SK-N-SH treated with all-trans-retinoic acid at 6 μM for 48 hours (cell line): Measurements from ENCODE around the gene ZFYVE1.

Experiments used
- ATAC-seq: fragments of 200-7000 bp; cut with Tn5 transposase; 3 replicates; pipeline ENCODE4 v1.9.1; 2020; ENCODE audit warnings: mild to moderate bottlenecking, moderate library complexity
- ARNTL ChIP-seq: fragments of 450-650 bp; formaldehyde crosslinking; IDR thresholded peaks from 2 replicates; pipeline ENCODE4 v1.5.0; 2020; ENCODE audit warnings: low read depth, mild to moderate bottlenecking, moderate library complexity, borderline replicate concordance
- CREB5 ChIP-seq: fragments of 250-450 bp; sonication (Bioruptor Pico); IDR thresholded peaks from 2 replicates; pipeline ENCODE4 v1.5.1; 2020; ENCODE audit warnings: low read depth, mild to moderate bottlenecking, moderate library complexity
- CSDC2 ChIP-seq: fragments of 250-450 bp; sonication (Bioruptor Pico); IDR thresholded peaks from 2 replicates; pipeline ENCODE4 v1.5.0; 2020; ENCODE audit warnings: mild to moderate bottlenecking, moderate library complexity
- CSRNP3 ChIP-seq: fragments of 250-450 bp; sonication (Bioruptor Pico); IDR thresholded peaks from 2 replicates; pipeline ENCODE4 v1.5.1; 2021; ENCODE audit warnings: mild to moderate bottlenecking, moderate library complexity
- ESRRG ChIP-seq: fragments of 250-450 bp; sonication (Bioruptor Pico); IDR thresholded peaks from 2 replicates; pipeline ENCODE4 v1.6.1; 2021; ENCODE audit warnings: mild to moderate bottlenecking
- GLIS3 ChIP-seq: fragments of 250-450 bp; sonication (Bioruptor Pico); IDR thresholded peaks from 2 replicates; pipeline ENCODE4 v1.5.0; 2020; ENCODE audit warnings: mild to moderate bottlenecking, moderate library complexity
- ISL1 ChIP-seq: fragments of 250-450 bp; sonication (Bioruptor Pico); IDR thresholded peaks from 2 replicates; pipeline ENCODE4 v2.1.2; 2022; ENCODE audit warnings: mild to moderate bottlenecking, moderate library complexity
- OSR1 ChIP-seq: fragments of 250-450 bp; sonication (Bioruptor Pico); IDR thresholded peaks from 2 replicates; pipeline ENCODE4 v1.8.0; 2022; ENCODE audit warnings: moderate library complexity, mild to moderate bottlenecking, inconsistent platforms
- PATZ1 ChIP-seq: fragments of 250-450 bp; sonication (Bioruptor Pico); IDR thresholded peaks from 2 replicates; pipeline ENCODE4 v1.8.0; 2020; ENCODE audit warnings: mild to moderate bottlenecking, moderate library complexity, borderline replicate concordance
- POU6F1 ChIP-seq: fragments of 250-450 bp; sonication (Bioruptor Pico); IDR thresholded peaks from 2 replicates; pipeline ENCODE4 v1.8.0; 2021; ENCODE audit warnings: low read depth, mild to moderate bottlenecking, moderate library complexity, borderline replicate concordance
- PPARA ChIP-seq: fragments of 250-450 bp; sonication (Bioruptor Pico); IDR thresholded peaks from 2 replicates; pipeline ENCODE4 v1.5.0; 2020; ENCODE audit warnings: mild to moderate bottlenecking, borderline replicate concordance
- RARB ChIP-seq: fragments of 250-450 bp; sonication (Bioruptor Pico); IDR thresholded peaks from 2 replicates; pipeline ENCODE4 v1.8.0; 2021; ENCODE audit warnings: mild to moderate bottlenecking, moderate library complexity
- SNAI2 ChIP-seq: fragments of 250-450 bp; sonication (Bioruptor Pico); IDR thresholded peaks from 2 replicates; pipeline ENCODE4 v1.5.0; 2020; ENCODE audit warnings: mild to moderate bottlenecking, moderate library complexity
- TOX ChIP-seq: fragments of 250-450 bp; sonication (Bioruptor Pico); IDR thresholded peaks from 2 replicates; pipeline ENCODE4 v1.8.0; 2021; ENCODE audit warnings: mild to moderate bottlenecking, moderate library complexity, borderline replicate concordance
- TSHZ2 ChIP-seq: fragments of 250-450 bp; sonication (Bioruptor Pico); IDR thresholded peaks from 2 replicates; pipeline ENCODE4 v1.5.0; 2020; ENCODE audit warnings: mild to moderate bottlenecking, moderate library complexity
- ZC3H10 ChIP-seq: fragments of 250-450 bp; sonication (Bioruptor Pico); IDR thresholded peaks from 2 replicates; pipeline ENCODE4 v1.5.1; 2021; ENCODE audit warnings: mild to moderate bottlenecking, moderate library complexity
- ZFP3 ChIP-seq: fragments of 250-450 bp; sonication (Bioruptor Pico); IDR thresholded peaks from 2 replicates; pipeline ENCODE4 v1.5.0; 2020; ENCODE audit warnings: mild to moderate bottlenecking, moderate library complexity
- ZFP30 ChIP-seq: fragments of 450-650 bp; formaldehyde crosslinking; IDR thresholded peaks from 2 replicates; pipeline ENCODE4 v1.5.0; 2022; ENCODE audit warnings: mild to moderate bottlenecking, moderate library complexity
- ZNF565 ChIP-seq: fragments of 450-650 bp; formaldehyde crosslinking; conservative IDR thresholded peaks from 2 replicates; pipeline ENCODE4 v1.5.0; 2020; ENCODE audit warnings: low read depth, mild to moderate bottlenecking, moderate library complexity
- ZNF70 ChIP-seq: fragments of 450-650 bp; formaldehyde crosslinking; IDR thresholded peaks from 2 replicates; pipeline ENCODE4 v1.5.0; 2020; ENCODE audit warnings: mild to moderate bottlenecking, moderate library complexity
- ZNF8 ChIP-seq: fragments of 450-650 bp; formaldehyde crosslinking; IDR thresholded peaks from 2 replicates; pipeline ENCODE4 v1.5.0; 2020; ENCODE audit warnings: mild to moderate bottlenecking, moderate library complexity

Gene ZFYVE1

GRCh38 chr14:73026243-73026844 lies 562 bp downstream of the ZFYVE1 start:
- no peak for ATAC-seq
- TF ChIP-seq ESRRG (no peak), PPARA (CRISPR knock-in tag) (no peak), ZNF565 (no peak), RARB (no peak), CSDC2 (CRISPR knock-in tag) (no peak), ZNF8 (no peak), OSR1 (CRISPR knock-in tag) (no peak), TSHZ2 (CRISPR knock-in tag) (no peak), ISL1 (CRISPR knock-in tag) (no peak)

- no peak for TF ChIP-seq ESRRG
- TF ChIP-seq OSR1 (CRISPR knock-in tag) = no peak
- TF ChIP-seq PATZ1 (CRISPR knock-in tag) = no peak
- TF ChIP-seq SNAI2 = no peak
- no peak for TF ChIP-seq ZFP3
- TF ChIP-seq ZC3H10 (CRISPR knock-in tag) = no peak
- no peak for TF ChIP-seq CSDC2 (CRISPR knock-in tag)
- TF ChIP-seq CREB5 (CRISPR knock-in tag) = no peak
- TF ChIP-seq ZNF70 (CRISPR knock-in tag) = no peak
- no peak for TF ChIP-seq ARNTL (CRISPR knock-in tag)
- TF ChIP-seq CSRNP3 (CRISPR knock-in tag) = no peak
- TF ChIP-seq POU6F1 (CRISPR knock-in tag) = no peak
- no peak for TF ChIP-seq ZFP30
- TF ChIP-seq GLIS3 (CRISPR knock-in tag) = no peak
- TF ChIP-seq PPARA (CRISPR knock-in tag) = no peak
- TF ChIP-seq TOX (CRISPR knock-in tag) = no peak
- TF ChIP-seq ZNF565 = no peak
- no peak for TF ChIP-seq ISL1 (CRISPR knock-in tag)
- no peak for TF ChIP-seq TSHZ2 (CRISPR knock-in tag)
- TF ChIP-seq RARB = no peak
- ATAC-seq = no peak
Observed at GRCh38 chr14:73025544-73025943, 1.4 kb downstream of the ZFYVE1 start.
